GM18508 (cell line): ENCODE results near the gene CARD14.

ENCODE experiments used
- ATAC-seq: cut with Tn5 transposase; IDR thresholded peaks from one replicate; pipeline ENCODE4 v1.9.1; 2021; ENCODE audit warnings: moderate number of reproducible peaks; ENCODE audit not compliant: insufficient read depth, unreplicated experiment

Gene CARD14

DNA sequence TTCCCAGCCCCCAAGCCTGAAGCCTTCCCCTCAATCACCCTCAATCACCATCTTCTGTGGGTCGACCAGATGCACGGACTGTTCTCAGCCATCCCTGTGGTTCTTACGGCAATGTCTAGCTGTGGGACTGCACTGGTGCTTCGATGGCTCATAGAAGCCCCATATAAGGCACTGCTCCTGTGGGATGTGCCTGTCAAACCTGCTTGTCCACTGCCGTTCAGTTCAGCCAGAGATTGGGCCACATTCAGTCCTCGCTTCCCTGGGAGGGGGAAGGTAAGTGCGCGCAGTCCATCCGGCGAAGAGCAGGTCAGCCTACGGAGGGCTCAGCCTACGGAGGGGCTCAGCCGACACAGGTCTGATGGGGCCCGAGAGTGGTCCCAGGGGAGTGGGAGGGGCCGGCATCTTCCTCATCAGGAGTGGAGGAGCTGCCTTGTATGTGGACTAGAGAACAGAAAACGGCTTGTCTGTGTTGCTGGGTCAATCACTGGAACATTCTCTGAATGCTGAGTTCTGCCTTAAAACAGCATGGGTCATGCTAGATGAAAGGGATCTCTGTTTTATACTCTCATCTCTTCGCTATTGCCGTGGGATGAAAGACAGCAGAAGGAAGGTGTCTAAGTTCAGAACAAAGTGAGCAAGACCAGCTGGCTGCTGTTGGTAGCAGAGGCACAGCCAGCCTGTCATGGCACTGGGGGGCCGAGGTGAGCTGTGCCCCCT, at the start of gene CARD14:
Gene CARD14, plus strand, starts transcription at position 247 of the 717 bp plus-strand sequence. CDS start 11,409 bp downstream, outside the sequence.
- ATAC-seq = no peak

DNA sequence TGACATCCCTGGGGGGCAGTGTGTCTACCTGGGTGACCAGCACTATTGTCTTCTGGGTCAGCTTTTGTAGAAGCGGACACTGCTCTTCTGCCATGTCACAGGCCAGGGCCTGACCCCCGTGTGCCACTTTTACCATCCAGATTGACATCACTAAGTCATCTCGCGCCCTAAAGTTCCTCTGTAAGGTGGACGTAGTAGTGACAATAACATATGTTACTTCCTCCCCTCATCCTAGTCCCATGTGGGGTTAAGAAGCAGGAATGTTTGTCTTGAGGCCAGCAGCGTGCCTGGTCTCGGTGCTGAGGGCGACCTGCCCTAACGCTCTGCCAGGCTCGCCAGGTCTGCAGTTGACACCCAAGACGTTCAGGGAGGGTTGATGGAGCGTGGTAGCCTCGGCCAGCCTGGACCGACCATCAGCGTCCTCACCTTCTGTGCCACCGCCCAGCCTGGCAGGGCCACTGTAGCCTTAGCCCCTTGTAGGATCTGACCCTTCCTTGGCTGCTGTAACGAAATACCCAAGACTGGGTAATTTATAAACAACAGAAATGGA, 47.7 kb upstream of the CARD14 start:
- ATAC-seq = no peak

- ATAC-seq = no peak
Measured at GRCh38 chr17:80122926-80123505, 46.8 kb upstream of the CARD14 start.

GRCh38 chr17:80123791-80124190, 46.0 kb upstream of the CARD14 start:
- no peak for ATAC-seq

DNA sequence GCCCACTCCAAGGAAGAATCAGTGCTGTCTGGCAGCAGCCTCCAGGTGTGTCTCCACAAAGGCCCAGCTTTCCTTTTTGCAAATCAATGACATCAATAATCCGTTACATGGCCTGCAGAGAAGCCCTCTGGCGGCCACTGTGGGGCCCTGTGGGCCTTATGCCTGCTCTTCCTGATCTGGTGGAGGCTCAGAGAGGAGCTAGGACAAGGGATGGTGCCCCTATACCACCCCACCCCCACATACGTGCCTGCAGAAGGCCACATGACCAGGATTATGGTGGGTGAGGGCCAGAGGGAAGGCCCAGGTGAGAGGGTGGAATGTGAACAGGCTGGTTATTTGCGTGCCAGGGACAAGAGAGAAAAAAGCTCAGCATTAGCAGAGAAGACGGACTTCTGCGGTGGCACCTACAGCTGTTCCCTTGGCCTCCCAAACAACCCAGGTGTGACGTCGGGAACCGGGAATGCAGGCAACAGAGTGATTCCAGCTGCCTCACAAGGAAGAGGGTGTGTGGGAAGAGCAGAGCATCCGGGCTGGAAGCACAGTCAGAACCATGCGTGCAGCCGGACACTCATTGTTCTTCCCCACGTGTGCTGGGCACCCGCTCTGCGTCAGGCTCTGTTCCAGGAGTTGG, 45.4 kb upstream of the CARD14 start:
- no peak for ATAC-seq

GRCh38 chr17:80125656-80126448, 44.0 kb upstream of the CARD14 start:
- ATAC-seq = no peak

DNA sequence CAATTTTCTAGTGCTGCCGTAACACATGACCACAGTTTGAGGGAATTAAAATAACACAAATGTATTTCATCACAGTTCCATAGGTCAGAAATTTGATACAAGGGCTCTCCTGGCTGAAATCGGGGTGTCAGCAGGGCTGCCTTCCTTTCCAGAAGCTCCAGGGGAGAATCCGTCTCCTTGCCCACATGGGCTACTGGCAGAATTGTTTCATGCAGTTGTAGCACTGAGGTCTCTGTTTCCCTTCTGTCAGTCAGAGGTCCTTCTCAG, 43.4 kb upstream of the CARD14 start:
- no peak for ATAC-seq

GRCh38 chr17:80129006-80129565, 40.7 kb upstream of the CARD14 start:
- ATAC-seq = no peak

DNA sequence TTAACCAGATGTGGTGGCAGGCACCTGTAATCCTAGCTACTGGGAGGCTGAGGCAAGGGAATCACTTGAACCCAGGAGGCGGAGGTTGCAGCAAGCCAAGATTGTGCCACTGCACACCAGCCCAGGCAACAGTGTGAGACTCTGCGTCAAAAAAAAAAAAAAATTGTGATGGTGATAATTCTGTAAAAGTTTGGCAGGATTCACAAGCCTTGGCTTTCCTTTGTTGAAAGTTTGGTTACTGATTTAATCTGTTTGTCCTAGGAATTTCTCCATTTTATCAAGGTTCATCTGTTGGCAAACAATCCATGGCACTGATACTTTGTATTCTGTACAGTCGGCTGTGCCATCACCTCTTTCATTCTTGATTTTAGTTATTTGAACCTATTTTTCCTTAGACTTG, 38.8 kb upstream of the CARD14 start:
- no peak for ATAC-seq

- no peak for ATAC-seq
Measured at GRCh38 chr17:80132906-80133625, 36.8 kb upstream of the CARD14 start.

DNA sequence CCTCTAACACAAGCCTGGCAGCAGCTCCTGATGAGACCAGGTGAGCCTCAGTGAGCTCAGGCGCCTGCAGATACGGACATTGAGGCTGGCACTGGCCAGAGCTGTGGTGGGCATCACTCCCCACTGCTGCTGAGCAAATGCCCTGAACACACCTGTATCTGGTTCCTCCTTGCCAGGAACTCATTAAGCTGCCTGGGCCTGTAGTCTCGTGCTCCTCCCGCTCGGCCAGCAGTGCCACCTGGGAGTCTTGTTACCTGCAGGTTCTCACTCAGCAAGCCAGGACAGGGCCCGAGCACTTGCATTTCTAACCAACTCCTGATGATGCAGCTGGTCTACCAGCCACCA, 36.2 kb upstream of the CARD14 start:
- ATAC-seq = no peak

DNA sequence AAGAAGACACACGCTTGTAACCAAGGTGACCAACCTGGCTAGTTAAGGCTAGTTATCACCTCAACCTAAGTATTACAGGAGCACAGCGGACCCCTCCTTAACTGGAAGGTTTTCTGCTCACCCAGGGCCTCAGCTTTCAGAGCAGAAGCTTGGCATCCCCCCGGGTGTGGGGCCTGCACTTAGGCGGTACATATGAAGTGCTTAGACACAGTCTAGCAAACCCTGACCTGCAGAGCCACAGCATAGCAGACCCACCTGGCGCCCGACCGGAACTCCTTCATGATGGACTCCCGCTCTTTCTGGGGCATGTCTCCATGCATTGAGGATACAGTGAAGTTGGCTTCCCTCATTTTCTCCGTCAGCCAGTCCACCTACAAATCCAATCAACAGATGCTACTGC, 32.7 kb upstream of the CARD14 start:
- ATAC-seq = no peak

DNA sequence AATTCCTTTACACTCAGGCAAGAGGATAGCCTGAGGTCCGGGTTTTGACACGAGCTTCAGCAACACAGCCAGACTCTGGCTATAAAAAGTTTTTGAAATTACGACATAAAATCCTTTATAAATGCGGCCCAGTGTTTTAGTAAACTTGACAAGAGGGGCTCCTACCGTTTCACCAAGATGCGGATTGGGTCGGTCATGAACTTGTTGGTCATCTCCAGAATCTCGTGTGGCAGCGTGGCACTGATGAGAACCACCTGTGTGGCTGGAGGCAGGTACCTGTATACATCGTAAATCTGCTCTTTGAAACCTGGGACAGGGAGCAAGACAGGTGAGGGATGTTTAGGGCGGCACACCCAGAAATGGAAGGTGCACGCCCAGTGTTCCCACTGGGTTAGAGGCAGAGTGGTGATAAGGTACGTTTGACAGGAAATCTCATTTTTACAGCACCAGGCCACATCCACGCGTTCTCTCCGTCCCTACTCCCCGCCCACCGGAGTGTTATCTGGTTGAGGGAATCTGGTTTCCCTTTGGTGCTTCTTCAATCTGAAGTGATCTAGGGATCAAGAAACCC, 30.9 kb upstream of the CARD14 start:
- ATAC-seq = no peak

DNA sequence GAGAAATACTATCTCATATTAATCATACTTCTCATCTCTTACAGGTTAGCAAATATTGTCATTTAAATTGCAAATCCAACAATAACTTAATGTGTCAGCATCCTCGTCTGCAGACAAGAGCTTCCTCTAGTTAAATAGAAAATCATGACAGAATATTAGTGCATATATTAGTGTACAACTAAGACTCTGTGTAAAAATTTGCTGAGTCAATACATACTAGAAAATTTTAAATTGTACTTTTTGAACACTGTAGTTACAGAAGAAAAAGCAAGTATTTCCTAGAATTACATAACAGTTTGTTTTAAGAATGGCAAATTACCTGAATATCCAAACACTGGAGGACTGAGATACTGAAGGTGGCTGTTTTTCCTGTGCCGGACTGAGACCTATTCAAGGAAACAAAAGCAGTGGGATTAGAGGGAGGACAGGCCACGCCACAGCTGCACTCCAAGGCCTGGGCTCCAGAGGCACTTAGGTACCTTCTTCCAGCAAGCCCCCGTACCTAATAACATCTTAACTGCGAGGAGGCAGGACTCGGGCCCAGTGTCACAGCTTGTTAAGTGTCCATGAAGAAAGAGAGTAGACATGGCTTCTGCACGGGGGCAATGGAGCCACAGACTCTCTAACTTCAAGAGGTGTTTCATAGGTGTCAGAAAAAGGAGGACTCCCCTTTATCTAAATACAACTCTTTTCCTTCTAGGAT, 28.2 kb upstream of the CARD14 start:
- ATAC-seq = no peak

DNA sequence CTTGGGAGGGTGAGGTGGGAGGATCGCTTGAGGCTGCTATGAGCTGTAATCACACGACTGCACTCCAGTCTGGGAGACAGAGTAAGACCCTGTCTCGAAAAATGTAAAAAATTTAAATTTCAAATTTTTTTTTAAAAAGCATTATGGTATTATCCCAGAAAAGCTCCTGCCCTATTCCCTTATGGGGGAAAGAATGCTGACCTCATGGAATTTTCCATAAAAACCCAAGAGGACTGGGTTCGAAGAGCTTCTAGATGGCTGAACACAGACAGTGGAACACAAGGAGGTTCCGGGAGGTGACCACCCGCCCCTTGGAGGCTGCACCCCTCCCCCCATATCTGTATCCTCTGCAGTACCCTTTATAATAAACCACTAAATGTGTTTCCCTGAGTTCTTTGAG, 26.9 kb upstream of the CARD14 start:
- ATAC-seq = no peak

- ATAC-seq = no peak
Measured at GRCh38 chr17:80145076-80146075, 24.5 kb upstream of the CARD14 start.

GRCh38 chr17:80146121-80147034, 23.5 kb upstream of the CARD14 start:
- ATAC-seq = peak; percentile 16
